Testis (tissue), 3 donors: ENCODE measurements around the gene VRK2. TPM values are rescaled to one million over a fixed set of nuclear protein-coding genes. Genes with fewer than 3 reads are reported as not detected.
"Not testable (repeated sequence)": the region's sequence is repeated elsewhere in the genome, so short reads cannot be mapped to it uniquely, and the experiment has no call there.

Experiments used
- DNase-seq: peaks from one replicate; pipeline ENCODE4 v3.0.0-alpha.2; 2019
- H3K27ac ChIP-seq, 2 donors: fragments of 200-600 bp; sonication (generic); one replicate each; pipeline ENCODE4 v1.5.1; 2019
- H3K27me3 ChIP-seq: fragments of 200-600 bp; sonication (generic); one replicate; pipeline ENCODE4 v1.5.1; 2019
- H3K36me3 ChIP-seq: fragments of 200-600 bp; sonication (generic); one replicate; pipeline ENCODE4 v1.5.1; 2017; ENCODE audit warnings: low read depth; ENCODE audit errors: missing control alignments
- H3K4me1 ChIP-seq: fragments of 200-600 bp; sonication (generic); one replicate; pipeline ENCODE4 v1.5.1; 2019
- H3K4me3 ChIP-seq, 2 donors: fragments of 200-600 bp; sonication (generic); one replicate each; pipeline ENCODE4 v1.5.1; 2017 to 2019
- H3K9me3 ChIP-seq: fragments of 200-600 bp; sonication (generic); one replicate; pipeline ENCODE4 v1.5.1; 2017
- POLR2A ChIP-seq: fragments of 450-650 bp; IDR thresholded peaks from one replicate; pipeline ENCODE4 v1.6.1; 2017; ENCODE audit warnings: antibody characterized with exemption, mild to moderate bottlenecking, moderate library complexity
- WGBS, 2 donors: methylation state at CpG; one replicate each; pipeline ENCODE4 v1.1.5; 2018; 5-methylcytosine and 5-hydroxymethylcytosine counted together
- intact Hi-C: fragments of 100-400 bp; cut with DNase I; formaldehyde crosslinking; loops from one replicate; pipeline ENCODE4 v1.15.1; 2023; ENCODE audit warnings: low total_unique reads
- polyA plus RNA-seq: library from polyadenylated mRNA; stranded (reverse); fragments of 350-450 nt; fragmentation: Illumina TruSeq; extraction: RNeasy Lipid Tissue Mini Kit (QIAGEN cat#74804); gene quantifications from one replicate; pipeline ENCODE4 v1.2.3, GENCODE V29; 2014; ENCODE audit warnings: low read depth, low replicate concordance; ENCODE audit not compliant: insufficient read depth
- total RNA-seq, 2 donors: library from RNA; depleted of rRNA; stranded (reverse); fragments of >200 nt; gene quantifications; one replicate each; pipeline ENCODE4 v1.2.3, GENCODE V29; 2016
- TF ChIP-seq, protein P1 (sequence below), 3 experiments: fragments of 450-650 bp in 2 of 3; fragments of 200-600 bp in 1 of 3; sonication (generic) in 1 of 3; IDR thresholded peaks; one replicate each; pipeline ENCODE4 v1.5.1; 2016 to 2019; ENCODE audit warnings: antibody characterized with exemption in 3 of 3, mild to moderate bottlenecking in 2 of 3, moderate library complexity in 1 of 3

Gene VRK2
- total and polyA plus RNA-seq, 3 donors from 2014 or later, result 16.6 to 18.5 (median 16.7) TPM

DNA sequence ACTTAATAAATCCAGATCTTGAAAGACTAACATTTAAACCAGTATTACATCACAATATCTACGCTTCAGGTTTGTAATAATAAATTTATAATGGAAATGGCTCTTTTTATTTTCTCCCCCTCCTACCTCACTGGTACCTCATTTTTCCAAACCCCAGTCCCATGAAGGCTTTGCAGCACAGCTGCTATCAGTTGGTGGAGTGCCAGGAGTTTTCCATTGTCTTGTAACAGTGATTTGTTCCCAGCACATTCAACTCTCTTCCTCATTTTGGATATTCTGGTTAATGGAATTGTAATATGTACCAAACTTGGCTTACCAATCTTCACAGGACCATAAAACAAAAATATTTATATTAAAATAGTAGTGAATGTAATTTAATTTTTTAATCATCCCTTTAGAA is 91.2 kb downstream of the VRK2 start:
- peak; percentile 33 for DNase-seq
- no peak overlapping the region for H3K4me3 ChIP-seq
- H3K36me3 ChIP-seq, result no peaks in the 10 kb centered on the region
- no peaks in the 10 kb centered on the region for H3K9me3 ChIP-seq
- intact Hi-C loops, result no loop called here
- WGBS, 2 donors, result 92 to 98% methylated on average over 1 of the region's 1 CpG
- no peak overlapping the region for H3K27ac ChIP-seq
- TF ChIP-seq POLR2A, result no peak
- TF ChIP-seq, protein P1, sequence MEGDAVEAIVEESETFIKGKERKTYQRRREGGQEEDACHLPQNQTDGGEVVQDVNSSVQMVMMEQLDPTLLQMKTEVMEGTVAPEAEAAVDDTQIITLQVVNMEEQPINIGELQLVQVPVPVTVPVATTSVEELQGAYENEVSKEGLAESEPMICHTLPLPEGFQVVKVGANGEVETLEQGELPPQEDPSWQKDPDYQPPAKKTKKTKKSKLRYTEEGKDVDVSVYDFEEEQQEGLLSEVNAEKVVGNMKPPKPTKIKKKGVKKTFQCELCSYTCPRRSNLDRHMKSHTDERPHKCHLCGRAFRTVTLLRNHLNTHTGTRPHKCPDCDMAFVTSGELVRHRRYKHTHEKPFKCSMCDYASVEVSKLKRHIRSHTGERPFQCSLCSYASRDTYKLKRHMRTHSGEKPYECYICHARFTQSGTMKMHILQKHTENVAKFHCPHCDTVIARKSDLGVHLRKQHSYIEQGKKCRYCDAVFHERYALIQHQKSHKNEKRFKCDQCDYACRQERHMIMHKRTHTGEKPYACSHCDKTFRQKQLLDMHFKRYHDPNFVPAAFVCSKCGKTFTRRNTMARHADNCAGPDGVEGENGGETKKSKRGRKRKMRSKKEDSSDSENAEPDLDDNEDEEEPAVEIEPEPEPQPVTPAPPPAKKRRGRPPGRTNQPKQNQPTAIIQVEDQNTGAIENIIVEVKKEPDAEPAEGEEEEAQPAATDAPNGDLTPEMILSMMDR (IDR thresholded peaks at IDR 0.05), result no peak
- no peaks in the 10 kb centered on the region for H3K4me1 ChIP-seq
- H3K27me3 ChIP-seq, result no peaks in the 10 kb centered on the region

- intact Hi-C loops, result no loop called here
- Histone ChIP-seq H3K27me3 (no peaks in the 10 kb centered on the region), H3K36me3 (no peaks in the 10 kb centered on the region), H3K4me1 (no peaks in the 10 kb centered on the region), H3K27ac (no peak overlapping the region), H3K9me3 (no peaks in the 10 kb centered on the region), H3K4me3 (no peak overlapping the region)
- WGBS, 2 donors, result 88% methylated on average over 3 of the region's 3 CpGs
- TF ChIP-seq POLR2A, result no peak
- TF ChIP-seq, protein P1 (IDR thresholded peaks at IDR 0.05), result no peak
- DNase-seq, result no peak
These were observed 91.9 kb downstream of the VRK2 start for GRCh38 chr2:58138396-58139030.

DNA sequence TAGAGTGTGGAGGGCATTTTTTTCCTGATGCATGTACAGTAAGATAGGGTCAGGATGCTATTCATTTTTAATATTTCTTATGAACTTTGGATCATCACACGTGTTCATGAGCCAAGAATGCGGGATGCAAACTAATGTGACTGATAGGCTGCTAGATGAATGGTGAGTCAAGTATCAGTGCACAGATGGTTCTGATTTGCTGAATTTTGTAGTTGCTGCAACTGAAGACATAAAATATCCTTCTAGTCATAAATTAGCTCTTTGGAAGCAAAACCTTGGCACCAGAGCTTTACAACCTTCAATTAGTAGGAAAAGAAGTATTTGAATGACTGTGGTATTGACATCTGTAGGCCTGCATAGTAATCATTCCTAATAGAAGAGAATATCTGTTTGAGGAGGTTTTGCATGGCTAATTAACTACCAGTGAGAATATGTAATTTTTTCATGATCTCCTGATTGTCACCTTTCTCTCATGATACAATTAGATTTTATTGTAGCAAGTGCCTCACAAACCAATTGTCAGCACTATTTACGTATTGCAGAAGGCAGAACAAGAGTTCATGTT is 94.0 kb downstream of the VRK2 start:
- Histone ChIP-seq H3K9me3 (no peaks in the 10 kb centered on the region), H3K4me3 (no peak overlapping the region), H3K27me3 (no peaks in the 10 kb centered on the region), H3K4me1 (no peaks in the 10 kb centered on the region), H3K36me3 (no peaks in the 10 kb centered on the region), H3K27ac (no peak overlapping the region)
- intact Hi-C loops, result no loop called here
- DNase-seq, result no peak
- WGBS, 2 donors, result 78 to 79% methylated on average over 3 of the region's 3 CpGs
- TF ChIP-seq, protein P1 (IDR thresholded peaks at IDR 0.05), result no peak

DNA sequence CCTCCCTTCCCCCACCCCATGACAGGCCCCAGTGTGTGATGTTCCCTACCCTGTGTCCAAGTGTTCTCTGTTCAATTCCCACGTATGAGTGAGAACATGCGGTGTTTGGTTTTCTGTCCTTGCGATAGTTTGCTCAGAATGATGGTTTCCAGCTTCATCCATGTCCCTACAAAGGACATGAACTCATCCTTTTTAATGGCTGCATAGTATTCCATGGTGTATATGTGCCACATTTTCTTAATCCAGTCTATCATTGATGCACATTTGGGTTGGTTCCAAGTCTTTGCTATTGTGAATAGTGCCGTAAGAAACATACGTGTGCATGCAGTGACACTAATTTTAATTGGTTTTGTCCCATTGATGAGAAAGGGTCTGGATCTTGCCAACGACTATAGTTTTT is 99.2 kb downstream of the VRK2 start:
- DNase-seq, H3K4me3 ChIP-seq, H3K27me3 ChIP-seq, intact Hi-C loops, H3K9me3 ChIP-seq, H3K27ac ChIP-seq, H3K4me1 ChIP-seq, H3K36me3 ChIP-seq: not testable (repeated sequence)
- 95 to 98% methylated on average over 6 of the region's 6 CpGs for WGBS, 2 donors

DNA sequence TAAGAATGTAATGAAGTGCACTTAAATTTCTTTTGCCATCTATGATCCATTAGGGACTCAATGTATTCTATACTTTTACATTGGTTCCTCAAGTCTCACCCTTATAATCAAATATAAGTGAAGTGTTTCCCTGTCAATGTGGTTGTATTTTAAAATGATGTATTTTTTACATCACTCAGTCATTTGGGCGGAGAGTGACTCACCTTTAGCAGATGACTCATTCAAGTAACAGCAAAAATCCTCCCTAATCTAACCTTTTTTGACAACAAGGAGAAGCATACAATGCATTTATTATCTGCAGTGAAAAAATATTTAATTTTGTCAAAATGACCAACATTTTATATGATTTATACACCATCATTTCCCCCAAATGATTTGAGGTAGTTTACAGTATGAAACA is 100.1 kb downstream of the VRK2 start:
- no peaks in the 10 kb centered on the region for H3K9me3 ChIP-seq
- no peak overlapping the region for H3K4me3 ChIP-seq
- H3K27ac ChIP-seq, result no peak overlapping the region
- H3K27me3 ChIP-seq, result no peaks in the 10 kb centered on the region
- H3K4me1 ChIP-seq, result no peaks in the 10 kb centered on the region
- no peaks in the 10 kb centered on the region for H3K36me3 ChIP-seq
- DNase-seq, result no peak
- intact Hi-C loops, result no loop called here
- WGBS, 2 donors, result 89 to 91% methylated on average over 1 of the region's 1 CpG
- TF ChIP-seq, protein P1 (IDR thresholded peaks at IDR 0.05), result no peak
- no peak for TF ChIP-seq POLR2A
